Stimulated activated CD4-positive, alpha-beta T cell treated with anti-CD3 and anti-CD28 coated beads, Interleukin-1b, Interleukin-23, amount 100 ng/mL, for 1 hour (primary cell): ENCODE results near the gene MYDGF.
"Not testable (repeated sequence)": the region's sequence is repeated elsewhere in the genome, so short reads cannot be mapped to it uniquely, and the experiment has no call there.

Experiments
- DNase-seq, 2 donors: peaks; one replicate each; pipeline ENCODE4 v3.0.0-alpha.2; 2020; ENCODE audit warnings: low read depth in 2 of 2

Gene MYDGF

DNA sequence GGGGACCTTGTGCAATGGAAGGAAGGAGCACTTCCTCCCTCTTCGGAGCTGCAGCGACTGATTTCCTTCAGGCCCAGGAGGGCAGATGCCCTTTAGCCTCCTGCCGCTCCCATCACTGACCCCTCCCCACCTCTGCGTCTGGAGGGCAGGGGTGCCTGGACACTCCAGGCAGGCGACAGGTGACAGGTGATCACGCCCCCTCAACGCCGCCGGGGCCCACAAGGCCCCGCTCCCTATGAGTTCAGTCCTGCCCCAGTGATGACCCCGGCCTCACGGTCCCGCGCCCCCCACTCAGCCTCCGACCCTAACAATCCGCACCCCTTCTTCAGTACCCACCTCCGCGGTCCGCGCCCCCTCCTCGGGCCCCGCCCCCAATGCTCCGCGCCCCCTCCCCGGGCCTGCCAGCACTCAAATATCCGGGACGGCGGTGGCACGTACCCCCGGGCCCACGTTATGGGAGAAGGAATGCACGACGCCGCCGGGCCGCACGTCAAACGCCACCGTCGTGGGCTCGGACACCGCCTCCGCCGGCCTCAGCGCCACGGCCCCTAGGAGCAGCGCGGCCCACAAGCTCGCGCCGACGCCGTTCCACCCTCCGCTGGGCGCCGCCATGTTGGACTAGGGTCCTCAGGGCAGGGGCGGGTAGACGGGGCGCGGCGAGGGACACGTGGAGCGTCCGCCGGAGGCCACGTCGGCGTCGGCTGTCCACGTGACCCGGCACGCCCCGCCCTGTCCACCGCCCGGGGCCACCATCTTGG is at the start of gene MYDGF:
MYDGF (minus strand) TSS at position 620 of the 758 bp plus-strand sequence; CDS start at position 612, 8 bp downstream.
- DNase-seq, result peak; percentile 89 to 90

DNA sequence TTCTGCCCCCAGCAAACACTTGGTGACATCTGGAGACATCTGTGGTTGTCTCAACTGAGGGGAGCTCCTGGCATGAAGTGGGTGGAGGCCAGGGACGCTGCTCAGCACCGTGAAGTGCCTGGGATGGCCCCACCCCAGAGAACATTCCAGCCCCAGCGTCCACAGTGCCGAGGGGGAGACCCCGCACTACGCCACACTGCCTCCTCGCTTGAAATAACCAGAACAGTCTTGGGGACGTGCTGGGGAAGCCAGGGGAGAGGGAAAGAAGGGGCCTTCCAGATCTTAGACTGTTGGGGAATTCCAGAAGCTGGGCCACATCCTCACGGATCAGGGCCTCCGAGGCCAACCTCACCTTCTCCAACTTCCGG is 49.3 kb upstream of the MYDGF start:
- no peak for DNase-seq

DNA sequence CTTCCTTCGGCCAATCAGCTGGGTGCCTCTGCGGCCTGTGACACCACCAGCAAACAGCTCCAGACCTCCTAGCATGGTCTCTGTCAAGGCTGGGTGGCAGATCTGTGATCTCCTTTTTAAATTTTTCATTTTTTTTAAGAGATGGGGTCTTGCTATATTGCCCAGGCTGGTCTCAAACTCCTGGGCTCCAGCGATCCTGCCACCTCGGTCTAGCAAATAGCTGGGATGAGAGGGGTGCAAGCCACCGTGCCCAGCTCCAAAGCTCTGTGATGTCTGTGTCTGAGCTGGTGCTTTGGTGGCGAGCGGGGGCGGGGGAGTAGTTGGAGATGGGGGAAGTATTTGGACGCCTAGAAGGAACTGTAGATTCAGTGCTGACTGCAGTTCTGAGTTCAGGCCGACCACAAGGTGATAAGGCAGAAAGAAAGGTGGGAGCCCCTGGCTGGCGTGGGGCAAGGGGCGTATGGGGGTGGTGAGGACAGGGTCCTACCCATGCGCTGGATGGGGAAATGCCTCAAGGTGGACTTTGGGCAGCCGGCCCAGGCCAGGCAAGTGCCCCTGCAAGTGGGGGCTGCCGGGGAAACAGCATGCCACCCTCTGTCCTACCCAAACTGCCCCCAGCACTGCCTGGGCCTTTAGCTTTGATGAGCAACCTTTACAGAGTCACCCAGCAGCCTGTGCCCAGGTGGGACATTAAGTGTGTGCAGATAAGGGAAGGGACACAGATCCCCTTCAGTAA is 48.0 kb upstream of the MYDGF start:
- DNase-seq, result no peak

DNA sequence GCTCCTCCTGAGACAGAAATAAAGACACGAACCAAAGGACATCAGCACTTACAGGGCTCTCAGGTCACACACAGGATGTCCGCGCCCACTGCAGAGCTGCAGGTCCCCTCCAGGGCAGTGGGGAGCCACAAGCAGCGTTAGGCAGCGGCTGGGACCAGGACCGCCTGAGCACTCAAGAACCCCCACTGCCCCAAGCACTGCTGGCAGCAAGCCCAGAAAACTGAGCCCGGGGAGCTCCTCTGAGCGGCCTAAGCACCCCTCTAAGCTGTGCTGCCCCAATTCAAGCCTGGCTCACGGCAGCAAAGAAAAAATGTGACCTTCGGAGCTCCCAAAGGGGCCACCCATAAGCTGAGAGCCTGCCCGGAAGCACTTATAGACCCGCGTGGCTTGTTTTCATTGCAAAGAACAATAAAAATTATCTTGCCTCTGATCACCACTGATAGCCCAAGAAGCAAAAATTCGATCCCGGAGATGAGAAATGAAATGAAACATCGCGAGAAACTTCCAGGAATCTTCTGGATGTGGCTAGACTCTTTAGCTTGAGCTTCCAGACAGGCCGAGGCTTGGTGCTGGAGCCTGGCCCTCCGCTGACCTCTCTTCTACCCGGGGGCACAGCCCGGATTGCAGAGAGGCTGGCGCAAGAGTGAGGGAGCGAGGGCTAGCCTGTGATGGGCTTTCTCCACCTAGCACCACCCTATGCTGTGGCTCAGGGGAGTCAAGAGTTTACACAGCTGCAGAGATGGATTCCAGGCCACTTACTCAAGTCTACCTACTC is 47.2 kb upstream of the MYDGF start:
- DNase-seq, result no peak

- DNase-seq, result no peak
Observed at GRCh38 chr19:4715529-4716221, 45.5 kb upstream of the MYDGF start.

DNA sequence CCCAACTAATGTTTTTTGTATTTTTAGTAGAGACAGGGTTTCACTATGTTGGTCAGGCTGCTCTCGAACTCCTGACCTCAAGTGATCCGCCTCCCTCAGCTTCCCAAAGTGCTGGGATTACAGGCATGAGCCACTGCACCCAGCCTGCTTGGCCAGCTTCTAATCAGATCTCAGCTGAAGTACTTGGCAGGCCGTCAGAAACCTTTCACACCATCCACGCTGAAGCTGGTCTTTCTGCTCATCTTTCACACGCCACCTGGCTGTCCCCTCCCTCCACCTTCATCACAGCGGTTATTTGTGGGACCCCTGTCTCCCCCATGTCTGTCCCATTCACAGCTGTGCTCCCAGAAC is 45.0 kb upstream of the MYDGF start:
- not testable (repeated sequence) for DNase-seq

DNA sequence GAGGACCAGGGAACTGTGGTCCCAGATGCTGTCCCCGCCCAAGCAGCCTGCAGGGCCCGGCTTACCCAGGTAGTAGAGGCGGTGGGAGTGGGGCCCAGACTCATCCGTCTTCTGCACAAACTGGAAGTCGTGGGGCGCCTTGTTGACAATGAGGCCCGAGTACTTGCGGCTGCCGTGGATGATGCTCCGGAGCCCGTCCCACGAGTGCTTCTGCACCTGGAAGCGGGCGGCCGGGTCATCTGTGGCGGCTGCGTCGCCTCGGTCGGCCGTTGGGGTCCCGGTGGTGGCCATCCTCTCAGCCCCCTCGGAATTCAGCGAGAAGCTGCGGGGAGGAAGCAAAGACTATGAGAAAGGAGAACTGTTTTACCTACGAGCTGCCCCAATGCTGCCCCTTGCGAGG is 43.9 kb upstream of the MYDGF start:
- no peak for DNase-seq

DNA sequence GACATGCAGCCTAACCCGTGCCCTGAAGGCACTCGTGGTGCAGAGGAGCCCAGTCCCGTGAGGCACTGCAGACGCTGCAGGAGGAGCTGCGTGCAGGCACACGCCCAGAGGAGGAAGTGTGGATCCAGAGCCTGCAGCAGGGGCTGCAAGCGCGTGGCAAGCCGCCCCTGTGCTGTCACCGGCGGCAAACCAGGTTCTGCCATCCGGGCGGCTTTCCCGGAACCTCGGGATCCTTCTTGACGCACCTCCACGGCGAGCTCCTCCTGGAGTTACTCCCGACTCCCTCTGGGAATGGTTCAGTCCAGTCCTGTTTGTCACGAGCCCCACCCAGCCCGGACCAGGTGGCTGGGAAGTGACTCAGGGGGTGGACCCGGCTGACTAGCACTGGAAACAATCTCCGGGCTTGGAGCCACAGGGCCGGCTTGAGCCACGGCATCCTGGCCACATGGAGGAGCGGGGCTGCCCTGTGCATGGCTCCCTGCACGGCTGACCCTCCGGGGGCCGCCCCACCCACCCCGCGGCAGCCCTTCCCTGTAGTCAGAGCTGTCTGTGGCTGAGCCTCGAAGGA is 43.3 kb upstream of the MYDGF start:
- DNase-seq, result no peak

GRCh38 chr19:4712771-4713170 is 42.6 kb upstream of the MYDGF start:
- DNase-seq, result no peak

DNA sequence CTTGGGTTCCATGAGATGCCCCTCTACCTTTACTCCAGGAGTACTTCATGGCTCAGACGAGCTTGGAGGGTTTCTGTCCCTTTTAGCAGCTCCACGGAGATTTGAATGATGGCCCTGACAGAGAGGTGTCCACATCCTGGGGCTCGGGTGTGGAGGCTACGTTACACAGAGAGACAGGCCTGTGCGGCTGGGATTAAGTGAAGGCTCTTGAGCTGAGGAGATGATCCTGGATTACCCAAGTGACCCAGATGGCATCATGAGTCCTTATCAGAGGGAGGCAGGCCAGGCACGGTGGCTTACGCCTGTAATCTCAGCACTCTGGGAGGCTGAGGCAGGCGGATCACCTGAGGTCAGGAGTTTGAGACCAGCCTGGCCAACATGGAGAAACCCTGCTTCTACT is 41.1 kb upstream of the MYDGF start:
- no peak for DNase-seq

GRCh38 chr19:4710281-4710600 is 40.1 kb upstream of the MYDGF start:
- no peak for DNase-seq

DNA sequence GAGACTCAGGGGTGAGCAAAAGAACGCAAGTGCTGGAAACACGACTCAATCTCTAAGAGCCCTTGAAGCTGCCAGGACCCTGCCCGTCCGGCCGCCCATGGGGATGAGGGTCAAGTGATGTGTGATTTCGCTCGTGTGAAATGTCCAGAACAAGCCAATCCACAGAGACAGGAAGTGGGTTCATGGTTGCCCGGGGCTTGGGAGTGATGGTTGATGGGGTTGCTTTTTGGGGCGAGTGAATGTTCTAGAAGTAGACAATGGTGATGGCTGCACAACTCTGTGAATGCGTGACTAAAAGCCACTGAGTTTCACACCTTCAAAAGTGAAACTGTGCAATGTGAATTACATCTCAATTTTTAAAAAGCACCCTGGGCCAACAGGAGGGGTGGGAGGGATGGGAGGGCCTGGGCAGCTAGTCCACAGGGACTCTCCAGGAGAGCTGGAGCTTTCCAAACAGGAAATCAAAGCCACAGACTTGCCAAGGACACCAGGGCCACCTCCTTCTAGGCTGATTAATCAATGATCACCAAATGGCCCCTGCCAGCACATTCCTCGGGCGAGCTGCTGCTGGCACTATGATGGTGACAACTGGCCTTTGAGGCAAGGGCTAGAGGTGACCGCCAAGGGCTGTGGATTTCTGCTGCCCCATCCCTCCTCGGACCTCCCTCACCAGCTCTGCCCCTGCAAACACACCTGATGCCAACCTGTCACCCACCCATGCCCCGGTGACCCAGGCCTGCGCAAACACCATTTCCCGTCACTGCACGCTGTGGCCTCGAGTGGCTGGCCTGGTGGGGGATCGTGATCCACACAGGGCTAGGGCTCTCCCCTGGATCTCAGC is 39.5 kb upstream of the MYDGF start:
- DNase-seq, result no peak

DNA sequence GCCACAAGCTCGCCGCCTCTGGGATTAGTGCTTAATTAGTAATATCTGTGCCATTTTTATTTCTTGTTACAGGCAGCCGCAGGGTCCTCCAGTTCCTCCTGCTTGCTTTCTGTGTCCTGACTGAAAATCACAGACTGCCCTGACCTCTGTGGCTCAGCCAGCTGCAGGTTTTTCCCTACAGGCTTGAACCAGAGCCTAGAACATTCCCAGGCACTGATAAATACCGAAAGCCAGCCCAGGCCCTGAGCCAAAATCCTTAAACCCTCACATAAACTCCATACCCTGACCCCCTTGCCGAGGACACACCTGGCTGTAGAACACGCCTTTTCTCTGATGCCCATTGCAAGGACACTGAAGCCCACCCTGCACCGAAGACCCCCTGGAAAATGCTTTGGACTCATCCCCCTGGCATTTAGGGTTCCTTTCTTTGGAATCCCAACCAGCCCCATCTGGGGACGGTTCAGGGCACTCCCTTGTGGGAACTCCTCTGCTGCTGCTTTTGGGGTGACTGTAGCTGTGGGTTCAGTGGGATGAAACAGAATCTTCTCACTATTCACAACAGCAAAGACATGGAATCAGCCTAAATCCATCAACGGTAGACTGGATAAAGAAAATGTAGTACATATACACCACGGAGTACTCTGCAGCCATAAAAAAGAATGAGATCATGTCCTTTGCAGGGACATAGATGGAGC is 38.0 kb upstream of the MYDGF start:
- no peak for DNase-seq

- no peak for DNase-seq
Observed at GRCh38 chr19:4707322-4707721, 37.2 kb upstream of the MYDGF start.

DNA sequence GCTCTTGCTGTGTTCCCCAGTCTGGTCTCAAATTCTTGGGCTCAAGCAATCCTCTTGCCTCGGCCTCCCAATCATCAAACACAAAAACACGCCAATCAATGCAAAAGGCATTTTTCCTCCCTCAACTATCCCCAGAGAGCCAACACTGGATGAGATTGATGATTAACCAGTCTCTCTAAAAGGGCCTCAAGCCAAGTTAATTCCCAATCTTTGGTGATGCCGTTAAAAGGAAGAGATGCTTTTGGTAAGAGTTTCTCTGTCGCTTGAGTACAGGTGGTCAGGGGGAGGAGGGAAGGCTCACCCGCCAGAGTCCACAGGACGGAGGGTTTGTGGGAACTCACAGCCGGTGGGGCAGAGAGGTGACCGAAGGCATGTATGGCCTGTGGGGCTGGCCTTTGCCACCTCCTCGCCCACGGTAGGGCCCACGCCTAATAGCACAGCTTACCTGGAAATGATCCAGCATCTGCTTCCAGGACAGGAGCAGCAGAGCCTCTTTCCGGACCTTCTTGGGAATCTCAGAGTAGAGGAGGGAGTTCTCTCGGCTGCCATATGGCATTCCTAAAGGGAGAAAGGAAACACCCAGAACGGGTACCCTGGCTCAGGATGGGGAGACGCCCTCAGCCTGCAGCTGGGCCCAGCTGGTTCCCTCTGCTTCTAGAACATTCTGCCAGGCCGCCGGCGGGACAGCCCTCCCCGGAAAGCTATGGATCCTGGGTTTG is 35.4 kb upstream of the MYDGF start:
- no peak for DNase-seq

DNA sequence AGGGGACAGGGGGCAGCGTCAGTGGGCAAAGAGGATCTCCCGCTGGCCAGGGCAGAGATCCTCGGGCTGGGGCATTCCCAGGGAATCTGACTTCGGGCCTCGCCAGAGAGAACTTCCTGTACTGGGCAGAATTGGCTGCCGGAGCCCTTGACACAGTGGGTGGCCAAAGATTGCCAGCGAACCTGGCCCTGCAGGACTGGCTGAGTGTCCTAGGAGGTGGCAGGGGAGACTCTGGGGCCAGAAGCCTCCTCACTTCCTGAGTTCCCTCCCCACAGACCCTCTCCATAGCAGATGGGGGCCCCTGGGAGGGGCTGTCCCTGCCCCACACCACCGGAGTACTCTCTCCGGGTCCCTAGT is 34.2 kb upstream of the MYDGF start:
- DNase-seq, result no peak

- no peak for DNase-seq
Observed at GRCh38 chr19:4703671-4704316, 33.7 kb upstream of the MYDGF start.

- no peak for DNase-seq
Observed at GRCh38 chr19:4702764-4703163, 32.6 kb upstream of the MYDGF start.

- DNase-seq, result no peak
Observed at GRCh38 chr19:4701557-4701956, 31.4 kb upstream of the MYDGF start.

- no peak for DNase-seq
Observed at GRCh38 chr19:4700693-4700970, 30.5 kb upstream of the MYDGF start.
